ENCODE data around the gene MICALL2.

Gene MICALL2

GRCh38 chr7:1468643-1469298, 9.5 kb upstream of the MICALL2 start:
- no peak for DNase-seq (ENCODE audit: low read depth)
- no peak for TF ChIP-seq CTCF (conservative IDR thresholded peaks at IDR 0.05; ENCODE audit: low read depth, low read length)

GRCh38 chr7:1468203-1468602, 8.9 kb upstream of the MICALL2 start:
- H3K4me3 ChIP-seq (ENCODE audit: low read length) = no peak overlapping the region
- no peak for DNase-seq (ENCODE audit: low read depth)
- no peak for TF ChIP-seq CTCF (conservative IDR thresholded peaks at IDR 0.05; ENCODE audit: low read depth, low read length)

More at GRCh38 chr7:1468643-1469298, 9.5 kb upstream of the MICALL2 start:
- H3K4me3 ChIP-seq (ENCODE audit: low read length) = no peak overlapping the region

- no peak for TF ChIP-seq CTCF (conservative IDR thresholded peaks at IDR 0.05; ENCODE audit: low read depth, low read length)
- no peak for DNase-seq (ENCODE audit: low read depth)
These were observed 7.4 kb upstream of the MICALL2 start for GRCh38 chr7:1466524-1467271.

GRCh38 chr7:1464694-1465093, 5.4 kb upstream of the MICALL2 start:
- no peak for TF ChIP-seq CTCF (conservative IDR thresholded peaks at IDR 0.05; ENCODE audit: low read depth, low read length)
- no peak overlapping the region for H3K4me3 ChIP-seq (ENCODE audit: low read length)
- DNase-seq (ENCODE audit: low read depth) = no peak

More at GRCh38 chr7:1466524-1467271, 7.4 kb upstream of the MICALL2 start:
- H3K4me3 ChIP-seq (ENCODE audit: low read length) = no peak overlapping the region

- DNase-seq (ENCODE audit: low read depth) = no peak
- no peak for TF ChIP-seq CTCF (conservative IDR thresholded peaks at IDR 0.05; ENCODE audit: low read depth, low read length)
- H3K4me3 ChIP-seq (ENCODE audit: low read length) = no peak overlapping the region
These were observed 4.5 kb upstream of the MICALL2 start for GRCh38 chr7:1463676-1464223.

- H3K4me3 ChIP-seq (ENCODE audit: low read length) = no peak overlapping the region
- TF ChIP-seq CTCF (conservative IDR thresholded peaks at IDR 0.05; ENCODE audit: low read depth, low read length) = no peak
- no peak for DNase-seq (ENCODE audit: low read depth)
These were observed 2.5 kb upstream of the MICALL2 start for GRCh38 chr7:1461646-1462375.
